ENCODE data around the gene ANGPT4.

The ANGPT4 gene

DNA sequence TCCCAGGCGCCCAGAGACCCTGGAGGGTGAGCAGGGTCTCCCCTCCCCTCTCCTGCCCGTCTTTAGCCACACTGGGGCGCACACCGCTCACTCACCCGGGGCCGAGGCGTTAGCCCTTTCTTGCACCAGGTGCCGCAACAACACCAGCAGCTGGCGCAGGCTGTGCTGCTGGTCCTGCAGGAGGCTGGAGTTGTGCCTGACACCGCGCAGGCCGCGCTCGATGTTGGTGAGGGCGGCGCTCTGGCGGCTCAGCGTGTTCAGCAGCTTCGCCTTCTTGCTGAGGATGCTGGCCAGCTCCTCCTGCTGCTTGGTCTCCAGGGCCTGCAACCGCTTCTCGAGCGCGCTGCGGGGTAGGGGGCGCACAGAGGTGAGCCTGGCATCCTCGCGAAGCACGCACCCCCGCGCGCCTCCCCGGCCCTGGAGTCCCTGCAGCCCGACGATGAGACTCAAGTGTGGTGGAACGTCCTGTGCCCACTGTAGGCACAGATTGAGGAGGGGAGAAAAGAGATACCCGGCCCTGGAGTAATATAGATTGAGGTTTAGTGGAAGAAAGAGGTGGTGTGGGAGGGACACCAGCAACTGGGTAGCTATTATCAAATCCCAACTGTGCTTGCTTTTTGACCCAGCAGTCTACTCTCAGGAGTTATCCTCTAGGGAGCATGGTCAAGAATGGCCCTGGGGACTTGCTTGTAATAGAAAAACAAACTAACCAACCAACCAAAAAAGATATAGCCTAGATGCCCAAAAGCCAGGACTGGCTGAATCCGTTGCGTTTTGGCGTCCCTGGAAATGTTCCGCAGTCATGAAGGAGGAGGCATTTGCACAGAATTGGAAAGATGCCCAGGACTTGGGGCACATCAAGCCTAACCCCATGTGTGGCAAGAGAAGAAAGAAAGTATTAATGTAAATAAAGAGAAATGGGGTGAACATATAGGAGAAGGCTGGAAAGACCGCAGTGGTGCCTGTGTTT, 30.9 kb downstream of the ANGPT4 start:
- CTCF ChIA-PET = no interaction called here
- TF ChIP-seq CTCF (conservative IDR thresholded peaks at IDR 0.05; ENCODE audit: low read depth) = no peak
- no peak overlapping the region for H3K27ac ChIP-seq
- no peak for DNase-seq (ENCODE audit: low spot score)
- POLR2A ChIA-PET (ENCODE audit: low non-redundant PET) = no interaction called here

- CTCF ChIA-PET = no interaction called here
- no peak for TF ChIP-seq CTCF (conservative IDR thresholded peaks at IDR 0.05; ENCODE audit: low read depth)
- DNase-seq (ENCODE audit: low spot score) = no peak
- POLR2A ChIA-PET (ENCODE audit: low non-redundant PET) = no interaction called here
- peak overlapping the region; percentile 58 for H3K27ac ChIP-seq
These were observed 34.4 kb downstream of the ANGPT4 start for GRCh38 chr20:881783-882144.

GRCh38 chr20:881051-881782, 34.9 kb downstream of the ANGPT4 start:
- CTCF ChIA-PET = no interaction called here
- no peak for TF ChIP-seq CTCF (conservative IDR thresholded peaks at IDR 0.05; ENCODE audit: low read depth)
- POLR2A ChIA-PET (ENCODE audit: low non-redundant PET) = no interaction called here
- DNase-seq (ENCODE audit: low spot score) = peak; percentile 87
- H3K27ac ChIP-seq = peak overlapping the region; percentile 58

- H3K27ac ChIP-seq = no peak overlapping the region
- ChIA-PET POLR2A (ENCODE audit: low non-redundant PET) (no interaction called here), CTCF (interaction anchor here (0.7 kb wide), 1 partner anchor 184 kb away, joined by 3 read pairs; no protein-coding TSS in a partner anchor)
- no peak for TF ChIP-seq CTCF (conservative IDR thresholded peaks at IDR 0.05; ENCODE audit: low read depth)
- DNase-seq (ENCODE audit: low spot score) = no peak
These were observed 36.5 kb downstream of the ANGPT4 start for GRCh38 chr20:879626-880025.

- H3K27ac ChIP-seq = no peak overlapping the region
- ChIA-PET POLR2A (ENCODE audit: low non-redundant PET) (no interaction called here), CTCF (interaction anchor here (0.6 kb wide), 1 partner anchor 644 kb away, joined by 3 read pairs; no protein-coding TSS in a partner anchor)
- peak; percentile 51 for DNase-seq (ENCODE audit: low spot score)
- no peak for TF ChIP-seq CTCF (conservative IDR thresholded peaks at IDR 0.05; ENCODE audit: low read depth)
These were observed 37.4 kb downstream of the ANGPT4 start for GRCh38 chr20:878511-879307.

- no peak for TF ChIP-seq CTCF (conservative IDR thresholded peaks at IDR 0.05; ENCODE audit: low read depth)
- H3K27ac ChIP-seq = no peak overlapping the region
- ChIA-PET POLR2A (ENCODE audit: low non-redundant PET) (no interaction called here), CTCF (interaction anchor here (0.7 to 1.0 kb wide), 2 partner anchors 10 to 35 kb away, joined by 3 to 4 read pairs; no protein-coding TSS in a partner anchor)
- no peak for DNase-seq (ENCODE audit: low spot score)
These were observed 38.3 kb downstream of the ANGPT4 start for GRCh38 chr20:877814-878213.

All from RWPE1 (cell line).